Epithelial cell of prostate (primary cell): Measurements from ENCODE around the gene HRH1.
A peak's percentile ranks its signal among the peaks of the same experiment; 100 is the strongest.
"Not testable (repeated sequence)": the region's sequence is repeated elsewhere in the genome, so short reads cannot be mapped to it uniquely, and the experiment has no call there.

Experiments
- DNase-seq: peaks from one replicate; pipeline ENCODE4 v3.0.0-alpha.2; 2011; ENCODE audit warnings: low read depth, low spot score
- H3K27ac ChIP-seq: fragments of 450-650 bp; 2 replicates; pipeline ENCODE4 v1.5.1; 2017; ENCODE audit warnings: mild to moderate bottlenecking

The HRH1 gene, protein sequence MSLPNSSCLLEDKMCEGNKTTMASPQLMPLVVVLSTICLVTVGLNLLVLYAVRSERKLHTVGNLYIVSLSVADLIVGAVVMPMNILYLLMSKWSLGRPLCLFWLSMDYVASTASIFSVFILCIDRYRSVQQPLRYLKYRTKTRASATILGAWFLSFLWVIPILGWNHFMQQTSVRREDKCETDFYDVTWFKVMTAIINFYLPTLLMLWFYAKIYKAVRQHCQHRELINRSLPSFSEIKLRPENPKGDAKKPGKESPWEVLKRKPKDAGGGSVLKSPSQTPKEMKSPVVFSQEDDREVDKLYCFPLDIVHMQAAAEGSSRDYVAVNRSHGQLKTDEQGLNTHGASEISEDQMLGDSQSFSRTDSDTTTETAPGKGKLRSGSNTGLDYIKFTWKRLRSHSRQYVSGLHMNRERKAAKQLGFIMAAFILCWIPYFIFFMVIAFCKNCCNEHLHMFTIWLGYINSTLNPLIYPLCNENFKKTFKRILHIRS

DNA sequence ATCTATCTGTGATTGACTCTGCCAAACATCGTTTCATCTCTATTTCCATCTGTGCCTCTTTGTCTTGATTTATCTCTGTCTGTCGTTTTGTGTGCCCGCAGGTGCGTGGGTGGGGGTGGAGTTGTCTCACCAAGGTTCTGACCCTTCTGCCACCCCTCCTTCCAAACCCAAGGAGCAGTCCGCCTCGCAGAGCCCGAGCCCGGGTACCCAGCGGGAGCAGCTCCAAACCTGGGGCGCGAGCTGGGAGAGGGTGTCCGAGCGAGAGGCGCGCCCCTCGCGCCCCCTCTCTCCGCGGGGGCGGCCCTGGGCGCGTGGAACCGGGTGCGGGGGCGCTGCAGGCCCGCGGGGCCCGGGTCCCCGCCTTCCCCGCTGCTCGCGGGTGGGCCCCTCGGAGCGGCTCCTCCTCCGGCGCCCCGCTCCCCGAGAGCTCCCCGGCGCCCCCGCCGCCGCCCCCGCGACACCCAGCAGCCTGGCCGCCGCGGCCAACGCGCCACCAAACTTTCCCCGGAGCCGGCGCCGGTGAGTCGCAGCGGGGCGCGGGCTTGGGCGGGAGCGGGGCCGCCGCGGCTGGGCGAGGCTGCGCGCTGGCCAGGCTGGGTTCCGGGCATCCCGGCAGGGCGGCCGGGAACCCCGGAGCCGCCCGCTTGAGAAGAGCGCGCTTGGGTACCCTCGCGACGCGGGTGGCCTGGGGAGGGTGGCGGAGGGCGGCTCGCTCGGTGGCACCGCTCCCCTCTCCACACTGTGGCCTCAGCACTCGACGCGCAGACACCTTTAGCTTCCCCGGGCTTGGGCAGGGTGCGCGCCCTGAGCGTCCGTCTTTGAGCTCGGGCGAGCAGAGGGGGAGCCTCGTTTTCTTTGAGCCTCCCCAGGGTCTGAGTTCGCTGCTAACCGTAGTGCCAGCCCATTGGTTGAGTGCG is at the start of gene HRH1:
HRH1 (plus strand) TSS at position 458 of the 917 bp plus-strand sequence. CDS start 104,545 bp downstream, outside the sequence.
- DNase-seq = no peak
- peak within 1 kb of the TSS; percentile 12 for H3K27ac ChIP-seq

DNA sequence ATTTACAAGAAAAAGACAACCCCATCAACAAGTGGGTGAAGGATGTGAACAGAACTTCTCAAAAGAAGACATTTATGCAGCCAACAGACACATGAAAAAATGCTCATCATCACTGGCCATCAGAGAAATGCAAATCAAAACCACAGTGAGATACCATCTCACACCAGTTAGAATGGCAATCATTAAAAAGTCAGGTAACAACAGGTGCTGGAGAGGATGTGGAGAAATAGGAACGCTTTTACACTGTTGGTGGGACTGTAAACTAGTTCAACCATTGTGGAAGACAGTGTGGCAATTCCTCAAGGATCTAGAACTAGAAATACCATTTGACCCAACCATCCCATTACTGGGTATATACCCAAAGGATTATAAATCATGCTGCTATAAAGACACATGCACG is 41.0 kb upstream of the HRH1 start:
- H3K27ac ChIP-seq, DNase-seq: not testable (repeated sequence)

DNA sequence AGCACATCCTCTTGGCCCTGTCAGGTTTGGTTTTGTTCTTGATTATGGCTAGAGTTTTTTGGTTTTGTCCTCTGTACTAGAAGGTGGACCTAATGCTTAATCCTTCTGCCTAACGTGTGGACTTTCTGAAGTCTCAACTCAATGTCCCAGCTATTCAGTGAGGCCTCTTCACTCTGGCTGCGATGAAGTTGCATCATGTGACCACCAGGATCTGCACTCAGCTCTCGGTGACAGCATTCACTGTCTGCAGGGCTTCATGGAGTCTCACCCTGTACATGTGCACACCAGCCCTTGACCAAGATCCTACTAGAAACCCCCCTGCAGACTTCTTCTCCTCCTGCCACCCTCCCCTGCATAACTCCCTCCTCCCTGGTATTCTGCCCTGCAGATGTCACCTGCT is 38.7 kb upstream of the HRH1 start:
- DNase-seq = no peak
- H3K27ac ChIP-seq = no peak overlapping the region

DNA sequence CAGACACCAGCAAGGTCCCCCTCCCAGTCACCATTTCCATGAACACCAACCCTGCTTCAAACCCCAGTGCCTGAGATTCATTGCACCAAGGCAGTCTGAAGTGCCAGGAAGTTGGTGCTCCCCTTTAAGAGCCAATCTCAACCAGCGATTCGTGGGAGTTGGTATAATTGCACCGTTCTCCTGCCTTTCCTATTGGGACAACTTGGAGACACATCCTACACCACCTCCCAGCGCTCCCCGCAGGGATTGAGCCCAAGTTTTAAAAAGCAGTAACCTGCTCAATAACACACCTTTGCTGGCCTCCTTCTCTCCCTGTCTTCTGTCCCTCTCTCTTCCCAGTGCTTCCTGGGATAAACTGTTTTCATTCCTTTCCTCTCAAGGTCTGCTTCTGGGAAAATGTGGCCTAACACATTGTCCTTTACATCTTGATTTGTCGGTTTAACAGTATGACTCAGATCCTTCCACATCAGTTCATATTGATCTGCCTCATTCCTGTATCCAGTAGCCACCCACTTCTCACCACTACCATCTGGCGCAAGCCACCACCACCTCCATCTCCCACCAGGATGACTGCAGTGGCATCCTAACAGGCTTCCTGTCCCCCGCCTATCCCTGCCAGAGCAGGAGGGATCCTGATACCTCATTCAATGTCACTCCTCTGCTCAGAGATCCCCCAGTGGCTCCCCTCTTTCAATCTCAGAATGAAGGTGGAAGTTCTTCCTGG is 37.8 kb upstream of the HRH1 start:
- no peak for DNase-seq
- no peak overlapping the region for H3K27ac ChIP-seq

DNA sequence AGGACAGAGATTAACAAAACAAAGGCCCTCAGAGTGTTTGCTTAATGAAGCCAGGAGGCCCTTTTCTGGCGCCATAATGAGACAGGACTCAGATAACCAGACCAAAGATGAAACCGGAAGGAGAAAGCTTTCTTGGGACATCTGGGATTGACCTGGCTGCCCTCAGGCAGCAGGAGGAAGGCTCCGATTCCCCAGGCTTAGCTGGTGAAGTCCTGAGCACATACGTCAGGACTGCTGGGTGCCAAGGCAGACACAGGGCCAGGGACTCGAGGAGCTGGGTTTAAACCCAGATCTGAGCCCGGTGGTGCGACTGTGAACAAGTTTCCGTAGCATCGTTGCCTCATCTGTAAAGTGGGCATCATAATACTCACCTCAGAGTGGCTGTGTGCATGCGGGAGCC is 36.7 kb upstream of the HRH1 start:
- no peak overlapping the region for H3K27ac ChIP-seq
- no peak for DNase-seq

DNA sequence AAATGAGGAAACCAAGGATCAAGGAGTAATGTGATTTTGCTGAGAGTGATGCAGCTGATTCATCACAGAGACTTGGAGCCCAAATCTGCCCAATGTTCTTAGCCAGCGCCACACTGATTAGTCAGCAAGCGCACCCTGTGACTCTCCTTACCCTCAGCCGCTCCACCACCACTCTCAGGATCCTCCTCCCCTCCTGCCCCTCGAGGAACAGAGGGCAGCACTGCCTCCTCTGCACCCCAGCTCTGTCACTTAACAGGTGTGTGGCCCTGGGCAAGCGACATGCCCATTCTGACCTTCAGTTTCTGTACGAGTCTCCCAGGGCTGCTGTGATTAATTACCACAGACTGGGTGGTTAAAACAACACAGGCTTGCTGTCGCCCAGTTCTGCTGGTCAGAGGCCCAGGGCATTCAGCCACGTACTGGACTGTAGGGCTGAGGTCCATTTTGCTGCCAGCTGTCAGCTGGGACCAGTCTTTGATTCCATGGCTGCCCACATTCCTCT is 36.1 kb upstream of the HRH1 start:
- no peak overlapping the region for H3K27ac ChIP-seq
- no peak for DNase-seq

DNA sequence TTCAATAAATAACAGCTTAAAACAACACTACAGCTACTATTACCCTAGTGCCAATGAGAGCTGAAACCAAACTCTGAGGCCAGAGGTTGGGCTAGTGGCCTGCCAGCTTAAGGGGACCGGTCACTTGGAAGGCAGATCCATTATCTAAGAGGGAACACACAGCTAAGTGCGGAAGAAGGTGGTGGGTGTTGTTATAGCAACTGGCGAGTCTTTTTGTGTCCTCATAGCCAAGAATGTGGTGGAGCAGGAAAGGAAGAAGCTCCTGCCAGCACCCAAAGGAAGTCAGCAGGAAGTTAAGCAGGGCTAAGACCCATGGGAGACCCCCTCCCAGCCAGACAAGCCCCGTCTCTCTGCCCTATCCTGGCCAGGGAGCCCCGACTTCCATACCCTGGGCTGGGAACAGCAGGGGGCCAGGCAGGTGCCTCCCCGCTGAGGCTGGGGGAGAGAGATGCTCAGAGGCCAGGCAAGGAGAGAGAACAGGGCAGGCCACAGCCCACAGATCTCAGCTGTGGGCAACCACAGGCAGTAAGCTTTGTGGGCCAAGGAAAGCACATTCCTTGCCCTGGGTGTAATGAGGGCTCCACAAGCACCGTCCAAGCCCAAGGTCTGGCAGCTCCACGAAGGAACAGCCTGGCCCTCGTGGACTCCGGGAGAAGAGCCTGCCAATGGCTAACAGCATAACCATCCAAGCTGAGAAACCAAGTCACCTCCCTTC is 34.0 kb upstream of the HRH1 start:
- no peak overlapping the region for H3K27ac ChIP-seq
- DNase-seq = no peak

DNA sequence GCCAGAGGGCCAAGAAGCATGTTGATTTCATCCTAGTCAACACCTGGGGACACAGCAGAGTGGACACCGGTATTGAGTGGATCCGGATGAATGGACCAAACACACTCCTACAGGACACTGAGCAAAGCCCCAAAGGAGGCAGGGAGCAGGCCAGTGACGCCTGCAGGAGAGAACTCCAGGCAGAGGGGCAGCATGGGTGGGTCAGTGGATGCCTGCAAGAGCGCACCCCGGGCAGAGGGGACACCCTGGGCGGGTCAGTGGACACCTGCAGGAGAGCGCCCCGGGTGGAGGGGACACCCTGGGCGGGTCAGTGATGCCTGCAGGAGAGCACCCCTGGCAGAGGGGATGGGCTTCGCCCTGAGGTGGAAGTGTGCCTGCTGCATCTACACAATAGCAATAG is 27.6 kb upstream of the HRH1 start:
- H3K27ac ChIP-seq = no peak overlapping the region
- DNase-seq = no peak

DNA sequence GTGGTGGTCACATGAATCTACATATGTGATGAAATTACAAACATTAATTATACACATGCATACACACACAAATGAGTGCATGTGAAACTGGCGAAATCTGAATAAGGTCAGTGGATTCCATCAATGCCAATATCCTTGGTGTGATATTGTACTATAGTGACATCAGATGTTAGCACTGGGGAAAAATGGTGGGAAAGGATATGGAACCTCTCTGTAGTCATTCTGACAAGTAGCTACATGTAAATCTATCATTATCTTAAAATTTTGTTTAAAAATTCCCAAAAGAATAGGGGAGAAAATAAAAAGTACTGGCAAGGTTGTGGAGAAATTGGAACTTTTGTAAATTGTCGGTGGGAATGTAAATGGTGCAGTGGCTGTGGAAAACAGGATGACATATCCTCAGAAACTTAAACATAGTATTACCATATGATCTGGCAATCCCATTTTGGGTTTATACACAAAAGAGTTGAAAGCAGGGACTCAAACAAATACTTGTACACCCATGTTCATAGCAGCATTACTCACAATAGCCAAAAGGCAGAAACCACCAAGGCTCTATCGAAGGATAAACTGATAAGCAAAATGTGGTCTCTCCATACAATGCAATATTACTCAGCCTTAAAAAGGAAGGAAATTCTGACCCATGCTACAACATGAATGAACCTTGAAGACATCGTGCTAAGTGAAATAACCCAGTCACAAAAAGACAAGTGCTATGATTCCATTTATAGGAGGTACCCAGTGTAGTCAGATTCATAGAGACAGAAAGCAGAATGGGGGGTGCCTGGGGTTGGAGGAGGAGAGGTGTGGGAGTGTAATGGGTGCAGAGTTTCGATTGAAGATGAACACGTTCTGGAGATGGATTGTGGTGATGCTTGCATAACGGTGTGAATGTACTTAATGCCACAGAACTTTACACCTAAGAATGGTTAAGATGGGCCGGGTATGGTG is 25.3 kb upstream of the HRH1 start:
- DNase-seq = peak; percentile 45
- peak overlapping the region; percentile 42 for H3K27ac ChIP-seq

DNA sequence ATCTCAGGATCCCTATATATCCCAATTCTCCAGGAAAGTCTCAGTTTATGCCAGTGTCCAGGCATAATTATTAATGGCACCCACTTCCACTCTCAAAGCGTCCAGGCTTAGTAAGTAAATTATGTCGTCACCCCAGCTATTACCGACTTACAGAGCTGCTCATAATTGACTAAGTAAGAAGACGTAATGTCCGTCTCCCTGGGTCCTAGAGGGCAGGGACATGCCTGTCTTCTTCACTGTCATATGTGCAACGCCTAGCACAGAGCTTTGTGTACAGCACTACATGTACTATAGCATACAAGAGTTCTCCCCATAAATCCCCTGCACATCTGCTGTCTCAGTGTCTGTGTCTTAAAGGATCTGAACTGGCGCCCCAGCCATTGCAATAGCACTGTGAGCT is 23.9 kb upstream of the HRH1 start:
- H3K27ac ChIP-seq = no peak overlapping the region

DNA sequence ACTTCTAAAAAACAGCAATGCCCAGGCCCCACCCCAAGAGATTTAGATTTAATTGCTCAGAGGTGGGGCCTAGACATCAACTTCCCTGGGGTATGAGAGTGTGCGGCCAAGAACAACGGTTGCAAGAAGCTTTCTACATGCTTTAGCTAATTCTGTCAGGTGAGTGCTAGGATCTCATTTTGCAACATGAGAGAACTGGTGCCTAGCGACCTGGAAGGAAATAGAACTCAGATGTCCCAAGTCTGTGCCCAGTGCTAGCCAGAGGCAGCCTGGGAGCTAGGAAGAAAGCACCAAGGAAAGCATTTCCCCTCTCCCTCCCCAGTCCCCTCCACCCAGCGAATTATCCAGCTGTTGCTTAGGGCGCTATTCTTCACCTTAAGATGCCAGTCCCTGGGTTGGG is 22.9 kb upstream of the HRH1 start:
- no peak overlapping the region for H3K27ac ChIP-seq
- DNase-seq = no peak

More for the DNA sequence above, 23.9 kb upstream of the HRH1 start:
- no peak for DNase-seq

DNA sequence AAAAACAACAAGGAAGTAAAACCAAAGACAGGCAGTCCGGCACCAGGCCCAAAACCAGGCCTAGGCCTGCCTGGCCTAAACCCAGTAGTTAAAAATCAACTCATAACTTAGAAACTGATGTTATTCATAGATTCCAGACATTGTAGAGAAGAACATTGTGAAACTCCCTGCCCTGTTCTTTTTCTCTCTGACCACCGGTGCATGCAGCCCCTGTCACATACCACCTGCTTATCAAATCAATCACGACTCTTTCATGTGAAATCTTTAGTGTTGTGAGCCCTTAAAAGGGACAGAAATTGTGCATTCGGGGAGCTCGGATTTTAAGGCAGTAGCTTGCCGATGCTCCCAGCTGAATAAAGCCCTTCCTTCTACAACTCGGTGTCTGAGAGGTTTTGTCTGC is 22.4 kb upstream of the HRH1 start:
- not testable (repeated sequence) for H3K27ac ChIP-seq, DNase-seq

DNA sequence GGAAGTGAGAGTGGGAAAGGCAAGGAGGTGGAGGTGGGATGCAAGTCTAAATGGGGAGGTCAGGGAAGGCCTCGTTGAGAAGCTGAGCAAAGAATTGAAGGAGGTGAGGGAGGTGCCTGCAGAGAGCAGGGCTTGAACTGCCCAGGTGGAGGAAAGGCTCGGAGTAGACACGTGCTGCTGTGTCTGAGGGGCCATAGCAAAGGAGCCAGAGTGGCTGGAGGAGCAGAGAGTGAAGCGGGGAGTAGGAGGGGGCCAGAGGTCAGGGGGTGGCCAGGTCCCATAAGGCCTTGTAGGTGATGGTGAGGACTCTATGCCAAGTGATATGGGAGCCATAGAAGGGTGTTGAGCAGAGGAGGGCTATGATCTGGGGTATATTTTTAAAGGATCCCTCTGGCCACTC is 21.4 kb upstream of the HRH1 start:
- DNase-seq = no peak
- H3K27ac ChIP-seq = no peak overlapping the region

DNA sequence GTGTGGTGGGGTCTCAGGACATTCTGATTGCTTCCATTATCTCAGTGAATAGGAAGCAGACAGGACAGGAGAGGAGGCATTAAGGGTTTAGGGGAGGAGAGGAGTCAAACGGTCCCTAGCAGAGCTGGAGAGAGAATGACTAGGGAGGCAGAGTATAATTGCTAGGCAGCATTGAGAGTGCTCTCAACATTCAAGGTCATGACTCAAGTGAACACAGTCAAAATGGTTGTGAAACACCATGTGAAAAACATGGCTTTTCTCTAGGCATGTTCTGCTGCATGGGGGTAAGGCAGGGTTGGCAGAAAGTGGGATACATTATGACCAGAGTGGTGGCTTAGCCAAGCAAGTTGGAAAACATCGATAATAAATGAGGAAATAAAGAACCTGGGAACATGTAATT is 19.5 kb upstream of the HRH1 start:
- no peak for DNase-seq
- H3K27ac ChIP-seq = no peak overlapping the region

DNA sequence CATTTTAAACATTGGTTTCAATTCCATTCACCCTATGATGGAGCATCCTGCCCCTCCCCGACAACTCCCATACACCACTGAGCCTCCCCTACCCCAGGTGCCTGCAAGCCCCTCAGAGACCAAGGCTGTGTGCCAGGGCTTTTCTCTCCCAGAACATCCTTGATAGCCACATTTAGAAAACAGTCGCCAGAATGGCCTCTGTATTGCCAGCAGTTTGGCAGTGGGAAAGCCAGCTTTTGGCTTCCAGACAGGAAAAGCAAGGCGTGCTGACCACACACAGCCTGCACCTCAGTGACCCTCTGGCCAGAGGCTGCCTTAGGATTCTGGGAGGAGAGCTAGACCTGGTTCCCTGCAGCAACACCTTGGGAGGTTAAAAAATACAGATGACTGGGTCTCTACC is 18.2 kb upstream of the HRH1 start:
- peak overlapping the region; percentile 97 for H3K27ac ChIP-seq

DNA sequence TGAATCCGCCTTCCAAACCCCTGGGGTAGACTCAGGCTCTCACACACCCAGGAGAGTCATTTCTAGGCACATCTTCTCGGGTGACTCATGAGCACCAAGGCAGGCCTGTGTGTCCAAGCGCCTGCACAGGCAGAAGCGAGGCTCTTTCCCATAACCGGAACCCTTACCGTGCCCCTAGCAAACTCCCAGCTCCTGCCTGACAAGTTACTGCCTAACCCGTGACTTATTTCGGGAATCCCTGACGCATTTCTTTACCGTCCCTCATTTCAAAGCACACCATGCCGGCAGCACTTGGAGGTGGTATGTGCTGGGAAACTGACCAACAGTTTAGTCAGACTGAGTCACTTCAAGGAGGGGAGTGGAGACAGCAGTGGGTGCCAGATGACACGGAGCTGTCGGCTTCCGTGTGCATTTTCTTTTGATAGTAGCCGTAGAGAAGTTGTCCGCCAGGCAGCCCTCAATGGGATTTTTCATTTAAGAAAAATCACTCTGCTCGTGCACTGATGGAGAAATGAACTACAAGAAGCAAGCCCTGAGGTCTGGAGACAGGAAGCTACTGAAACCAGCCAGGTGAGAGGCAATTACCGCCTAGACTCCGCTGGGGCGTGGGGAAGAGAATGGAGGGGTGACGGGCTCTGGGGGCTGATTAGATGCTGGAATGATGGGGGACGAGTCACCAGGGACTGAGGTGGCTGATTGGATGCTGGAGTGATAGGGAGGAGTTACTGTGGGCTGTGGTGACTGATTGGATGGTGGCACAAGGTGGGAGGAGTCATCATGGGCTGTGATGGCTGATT is 17.3 kb upstream of the HRH1 start:
- DNase-seq = peak; percentile 100
- peak overlapping the region; percentile 97 for H3K27ac ChIP-seq

More for the DNA sequence above, 18.2 kb upstream of the HRH1 start:
- DNase-seq = no peak

DNA sequence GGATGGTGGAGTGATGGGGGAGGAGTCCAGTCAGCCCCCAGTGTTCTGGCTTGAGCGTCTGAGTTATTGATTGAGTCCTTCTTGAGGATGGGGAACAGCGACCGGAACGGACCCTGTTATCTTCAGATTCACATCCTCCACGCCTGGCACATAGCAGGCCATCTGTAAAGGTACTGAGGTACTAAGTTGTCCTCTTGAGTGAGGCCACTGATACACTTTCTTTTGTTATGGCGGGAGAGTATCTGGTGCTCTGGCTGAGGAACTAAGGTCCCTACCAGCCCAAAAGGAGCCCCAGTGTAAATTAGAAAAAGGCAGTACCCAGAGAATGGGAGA is 16.7 kb upstream of the HRH1 start:
- DNase-seq = no peak
- peak overlapping the region; percentile 97 for H3K27ac ChIP-seq

DNA sequence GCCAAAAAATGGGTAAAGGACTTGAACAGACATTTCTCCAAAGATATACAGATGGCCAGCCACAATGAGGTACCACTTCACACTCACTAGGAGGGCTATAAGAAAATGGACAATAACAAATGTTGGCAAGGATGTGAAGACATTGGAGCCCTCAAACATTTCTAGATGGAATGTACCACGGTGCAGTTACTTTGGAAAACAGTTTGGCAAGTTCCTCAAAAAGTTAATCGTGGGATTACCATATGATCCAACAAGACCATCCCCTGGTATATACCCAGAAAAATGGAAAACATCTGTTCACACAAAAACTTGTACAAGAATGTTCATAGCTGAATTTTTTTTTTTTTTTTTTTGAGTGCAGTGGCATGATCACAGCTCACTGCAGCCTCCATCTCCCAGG is 15.9 kb upstream of the HRH1 start:
- DNase-seq = no peak
- H3K27ac ChIP-seq = peak overlapping the region; percentile 97
